ENCODE measurements around the gene FHOD3. TPM values are rescaled to one million over a fixed set of nuclear protein-coding genes. Genes with fewer than 3 reads are reported as not detected.

FHOD3 gene
- total and polyA plus RNA-seq, 2 experiments from 2014 or later: 2.7 to 8.7 TPM

DNA sequence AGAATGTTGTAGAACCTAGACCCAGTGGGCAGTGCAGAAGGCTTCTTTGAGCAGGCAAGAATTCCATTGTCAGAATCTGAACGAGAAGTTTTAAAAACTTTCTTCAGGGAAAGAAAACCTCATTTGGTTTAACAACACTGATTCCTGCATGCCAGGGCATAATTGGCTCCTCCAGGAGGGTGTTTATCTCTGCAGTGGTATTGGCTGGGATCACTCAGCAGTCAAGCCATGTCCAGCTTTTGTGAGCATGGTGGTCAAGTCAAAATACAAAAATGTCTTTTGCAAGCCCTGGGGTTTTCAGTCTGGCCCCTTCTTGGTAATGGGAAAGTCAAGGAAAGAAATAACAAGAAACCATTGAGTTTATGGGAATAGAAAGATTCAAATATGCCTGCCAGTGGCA is 28.3 kb downstream of the FHOD3 start:
- H3K27me3 Mint-ChIP-seq (ENCODE audit: insufficient read depth, low read depth, poor library complexity): peaks cover 4% of the 10 kb centered on the region
- H3K4me3 Mint-ChIP-seq: no peak overlapping the region
- Histone ChIP-seq H3K4me2 (no peak overlapping the region), H3K79me2 (replicated peaks; ENCODE audit: insufficient read depth) (no peaks in the 10 kb centered on the region), H2AFZ (no peak overlapping the region), H3K4me3 (no peak overlapping the region), H4K20me1 (replicated peaks; ENCODE audit: insufficient read depth) (no peaks in the 10 kb centered on the region), H3K27ac (ENCODE audit: low read depth) (no peak overlapping the region), H3K4me1 (ENCODE audit: insufficient read depth) (peaks cover 16% of the 10 kb centered on the region), H3K36me3 (ENCODE audit: insufficient read depth) (no peaks in the 10 kb centered on the region), H3F3A (replicated peaks; ENCODE audit: low read depth) (no peaks in the 10 kb centered on the region), H3K9me2 (ENCODE audit: insufficient read depth) (peaks cover 14% of the 10 kb centered on the region; the same call in 1 of the 2 replicates), H3K27me3 (ENCODE audit: insufficient read depth) (no peaks in the 10 kb centered on the region)
- no peak for DNase-seq (ENCODE audit: low spot score)
- H3K27ac Mint-ChIP-seq: no peak overlapping the region
- no peak for ATAC-seq
- peaks cover 25% of the 10 kb centered on the region for H3K4me1 Mint-ChIP-seq
- no peaks in the 10 kb centered on the region; the same call in 2 of the 3 replicates for H3K36me3 Mint-ChIP-seq (ENCODE audit: low read depth)
- TF ChIP-seq, protein P1, sequence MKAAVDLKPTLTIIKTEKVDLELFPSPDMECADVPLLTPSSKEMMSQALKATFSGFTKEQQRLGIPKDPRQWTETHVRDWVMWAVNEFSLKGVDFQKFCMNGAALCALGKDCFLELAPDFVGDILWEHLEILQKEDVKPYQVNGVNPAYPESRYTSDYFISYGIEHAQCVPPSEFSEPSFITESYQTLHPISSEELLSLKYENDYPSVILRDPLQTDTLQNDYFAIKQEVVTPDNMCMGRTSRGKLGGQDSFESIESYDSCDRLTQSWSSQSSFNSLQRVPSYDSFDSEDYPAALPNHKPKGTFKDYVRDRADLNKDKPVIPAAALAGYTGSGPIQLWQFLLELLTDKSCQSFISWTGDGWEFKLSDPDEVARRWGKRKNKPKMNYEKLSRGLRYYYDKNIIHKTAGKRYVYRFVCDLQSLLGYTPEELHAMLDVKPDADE (IDR thresholded peaks at IDR 0.05): no peak
- TF ChIP-seq NANOG (IDR thresholded peaks at IDR 0.05; ENCODE audit: borderline replicate concordance) (no peak), ZNF331 (CRISPR knock-in tag; IDR thresholded peaks at IDR 0.05; ENCODE audit: low read depth) (no peak), ZNF114 (CRISPR knock-in tag; IDR thresholded peaks at IDR 0.05) (no peak), CREB1 (CRISPR knock-in tag; IDR thresholded peaks at IDR 0.05; ENCODE audit: low read depth) (no peak), EZH2 (IDR thresholded peaks at IDR 0.05; ENCODE audit: low read depth, unreplicated experiment) (no peak), EZH2phosphoT487 (IDR thresholded peaks at IDR 0.05; ENCODE audit: unreplicated experiment) (no peak), JUNB (IDR thresholded peaks at IDR 0.05; ENCODE audit: unreplicated experiment) (no peak)
- TF ChIP-seq, protein P2, sequence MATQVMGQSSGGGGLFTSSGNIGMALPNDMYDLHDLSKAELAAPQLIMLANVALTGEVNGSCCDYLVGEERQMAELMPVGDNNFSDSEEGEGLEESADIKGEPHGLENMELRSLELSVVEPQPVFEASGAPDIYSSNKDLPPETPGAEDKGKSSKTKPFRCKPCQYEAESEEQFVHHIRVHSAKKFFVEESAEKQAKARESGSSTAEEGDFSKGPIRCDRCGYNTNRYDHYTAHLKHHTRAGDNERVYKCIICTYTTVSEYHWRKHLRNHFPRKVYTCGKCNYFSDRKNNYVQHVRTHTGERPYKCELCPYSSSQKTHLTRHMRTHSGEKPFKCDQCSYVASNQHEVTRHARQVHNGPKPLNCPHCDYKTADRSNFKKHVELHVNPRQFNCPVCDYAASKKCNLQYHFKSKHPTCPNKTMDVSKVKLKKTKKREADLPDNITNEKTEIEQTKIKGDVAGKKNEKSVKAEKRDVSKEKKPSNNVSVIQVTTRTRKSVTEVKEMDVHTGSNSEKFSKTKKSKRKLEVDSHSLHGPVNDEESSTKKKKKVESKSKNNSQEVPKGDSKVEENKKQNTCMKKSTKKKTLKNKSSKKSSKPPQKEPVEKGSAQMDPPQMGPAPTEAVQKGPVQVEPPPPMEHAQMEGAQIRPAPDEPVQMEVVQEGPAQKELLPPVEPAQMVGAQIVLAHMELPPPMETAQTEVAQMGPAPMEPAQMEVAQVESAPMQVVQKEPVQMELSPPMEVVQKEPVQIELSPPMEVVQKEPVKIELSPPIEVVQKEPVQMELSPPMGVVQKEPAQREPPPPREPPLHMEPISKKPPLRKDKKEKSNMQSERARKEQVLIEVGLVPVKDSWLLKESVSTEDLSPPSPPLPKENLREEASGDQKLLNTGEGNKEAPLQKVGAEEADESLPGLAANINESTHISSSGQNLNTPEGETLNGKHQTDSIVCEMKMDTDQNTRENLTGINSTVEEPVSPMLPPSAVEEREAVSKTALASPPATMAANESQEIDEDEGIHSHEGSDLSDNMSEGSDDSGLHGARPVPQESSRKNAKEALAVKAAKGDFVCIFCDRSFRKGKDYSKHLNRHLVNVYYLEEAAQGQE (IDR thresholded peaks at IDR 0.05; ENCODE audit: unreplicated experiment): no peak
- TF ChIP-seq, protein P3, sequence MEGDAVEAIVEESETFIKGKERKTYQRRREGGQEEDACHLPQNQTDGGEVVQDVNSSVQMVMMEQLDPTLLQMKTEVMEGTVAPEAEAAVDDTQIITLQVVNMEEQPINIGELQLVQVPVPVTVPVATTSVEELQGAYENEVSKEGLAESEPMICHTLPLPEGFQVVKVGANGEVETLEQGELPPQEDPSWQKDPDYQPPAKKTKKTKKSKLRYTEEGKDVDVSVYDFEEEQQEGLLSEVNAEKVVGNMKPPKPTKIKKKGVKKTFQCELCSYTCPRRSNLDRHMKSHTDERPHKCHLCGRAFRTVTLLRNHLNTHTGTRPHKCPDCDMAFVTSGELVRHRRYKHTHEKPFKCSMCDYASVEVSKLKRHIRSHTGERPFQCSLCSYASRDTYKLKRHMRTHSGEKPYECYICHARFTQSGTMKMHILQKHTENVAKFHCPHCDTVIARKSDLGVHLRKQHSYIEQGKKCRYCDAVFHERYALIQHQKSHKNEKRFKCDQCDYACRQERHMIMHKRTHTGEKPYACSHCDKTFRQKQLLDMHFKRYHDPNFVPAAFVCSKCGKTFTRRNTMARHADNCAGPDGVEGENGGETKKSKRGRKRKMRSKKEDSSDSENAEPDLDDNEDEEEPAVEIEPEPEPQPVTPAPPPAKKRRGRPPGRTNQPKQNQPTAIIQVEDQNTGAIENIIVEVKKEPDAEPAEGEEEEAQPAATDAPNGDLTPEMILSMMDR (conservative IDR thresholded peaks at IDR 0.05; ENCODE audit: low read depth in 2 of 2): no peak
- no peaks in the 10 kb centered on the region; the same call in 2 of the 3 replicates for H3K9me3 Mint-ChIP-seq
